Neural cell (in vitro differentiated cells): ENCODE results near the gene ZNF329. TPM values are rescaled to one million over a fixed set of nuclear protein-coding genes. Genes with fewer than 3 reads are reported as not detected.

Experiments used
- H2AFZ ChIP-seq: fragments of 200-600, 300-800 bp; sonication (generic), shearing (Covaris generic); 2 replicates; pipeline ENCODE4 v1.6.0; 2014; ENCODE audit warnings: low read depth, mild to moderate bottlenecking, antibody characterized with exemption, low read length, moderate library complexity
- H3F3A ChIP-seq: fragments of 200-600 bp; shearing (Covaris generic); 2 replicates; pipeline ENCODE4 v1.6.1; 2016; ENCODE audit warnings: mild to moderate bottlenecking, moderate library complexity, mixed read lengths, antibody characterized with exemption, low read length; ENCODE audit not compliant: insufficient read depth, poor library complexity, severe bottlenecking
- H3K27ac ChIP-seq: fragments of 200-600, 300-800 bp; sonication (generic), shearing (Covaris generic); 2 replicates; pipeline ENCODE4 v1.5.1; 2014; ENCODE audit warnings: mild to moderate bottlenecking, low read length, moderate library complexity
- H3K27me3 ChIP-seq: fragments of 300-800, 200-600 bp; sonication (generic), shearing (Covaris generic); 2 replicates; pipeline ENCODE4 v1.6.0; 2014; ENCODE audit warnings: mild to moderate bottlenecking, low read depth, low read length, moderate library complexity; ENCODE audit not compliant: insufficient read depth
- H3K36me3 ChIP-seq: fragments of 300-800, 200-600 bp; sonication (generic), shearing (Covaris generic); 2 replicates; pipeline ENCODE4 v1.5.1; 2014; ENCODE audit warnings: mild to moderate bottlenecking, antibody characterized with exemption, low read length, moderate library complexity; ENCODE audit not compliant: insufficient read depth
- H3K4me2 ChIP-seq: fragments of 300-800, 200-600 bp; sonication (generic), shearing (Covaris generic); 2 replicates; pipeline ENCODE4 v1.6.0; 2014; ENCODE audit warnings: mild to moderate bottlenecking, low read length
- H3K4me3 ChIP-seq: fragments of 300-800, 200-600 bp; sonication (generic), shearing (Covaris generic); 2 replicates; pipeline ENCODE4 v1.5.1; 2014; ENCODE audit warnings: mild to moderate bottlenecking, low read length, moderate library complexity
- H3K79me2 ChIP-seq: fragments of 200-600 bp; shearing (Covaris generic); replicated peaks from 2 replicates; pipeline ENCODE4 v1.6.0; 2014; ENCODE audit warnings: mild to moderate bottlenecking, low read length, moderate library complexity; ENCODE audit not compliant: insufficient read depth
- H3K9ac ChIP-seq: fragments of 300-800, 200-600 bp; sonication (generic), shearing (Covaris generic); 2 replicates; pipeline ENCODE4 v1.6.1; 2016; ENCODE audit warnings: mild to moderate bottlenecking, low read length, mixed read lengths
- H3K9me2 ChIP-seq: fragments of 200-600 bp; shearing (Covaris generic); 2 replicates; pipeline ENCODE4 v1.6.1; 2016; ENCODE audit warnings: mild to moderate bottlenecking, low read length, mixed read lengths; ENCODE audit not compliant: insufficient read depth
- H3K9me3 ChIP-seq: fragments of 200-600, 300-800 bp; sonication (generic), shearing (Covaris generic); 2 replicates; pipeline ENCODE4 v1.6.1; 2016; ENCODE audit warnings: mild to moderate bottlenecking, mixed run types, low read length, moderate library complexity, mixed read lengths
- H4K20me1 ChIP-seq: fragments of 200-600 bp; shearing (Covaris generic); 2 replicates; pipeline ENCODE4 v1.6.1; 2016; ENCODE audit warnings: mild to moderate bottlenecking, mixed run types; ENCODE audit not compliant: insufficient read depth
- CTCF ChIP-seq: fragments of 450-650 bp; IDR thresholded peaks from 2 replicates; pipeline ENCODE4 v1.5.1; 2014; ENCODE audit warnings: antibody characterized with exemption, mild to moderate bottlenecking, moderate library complexity; ENCODE audit not compliant: poor library complexity, severe bottlenecking
- EP300 ChIP-seq: fragments of 450-650 bp; conservative IDR thresholded peaks from 2 replicates; pipeline ENCODE4 v1.6.1; 2014; ENCODE audit warnings: antibody characterized with exemption, mild to moderate bottlenecking, moderate library complexity; ENCODE audit not compliant: poor library complexity, severe bottlenecking
- EZH2 ChIP-seq: fragments of 200-600, 300-800 bp; shearing (Covaris generic), sonication (generic); IDR thresholded peaks from 2 replicates; pipeline ENCODE4 v1.6.1; 2014; ENCODE audit warnings: antibody characterized with exemption, low read length, borderline replicate concordance, mild to moderate bottlenecking; ENCODE audit not compliant: insufficient read depth, poor library complexity, severe bottlenecking
- MXI1 ChIP-seq: fragments of 450-650 bp; conservative IDR thresholded peaks from 2 replicates; pipeline ENCODE4 v1.6.1; 2014; ENCODE audit warnings: antibody characterized with exemption, mild to moderate bottlenecking; ENCODE audit not compliant: poor library complexity, severe bottlenecking
- POLR2AphosphoS5 ChIP-seq: IDR thresholded peaks from 2 replicates; pipeline ENCODE4 v1.6.1; 2012
- RAD21 ChIP-seq: fragments of 450-650 bp; conservative IDR thresholded peaks from 2 replicates; pipeline ENCODE4 v1.6.1; 2014; ENCODE audit warnings: antibody characterized with exemption, mild to moderate bottlenecking, moderate library complexity
- SMC3 ChIP-seq: fragments of 450-650 bp; conservative IDR thresholded peaks from 2 replicates; pipeline ENCODE4 v1.6.1; 2014; ENCODE audit warnings: antibody characterized with exemption, mild to moderate bottlenecking, moderate library complexity; ENCODE audit not compliant: poor library complexity
- TAF1 ChIP-seq: IDR thresholded peaks from 2 replicates; pipeline ENCODE4 v1.6.1; 2012; ENCODE audit warnings: low read depth
- polyA plus RNA-seq: library from polyadenylated mRNA; depleted of rRNA; stranded (reverse); fragments of >200 nt; gene quantifications from 2 replicates; pipeline ENCODE4 v1.2.3, GENCODE V29; 2014
- TF ChIP-seq, protein P1 (sequence below): IDR thresholded peaks from 2 replicates; pipeline ENCODE4 v1.6.1; 2012; ENCODE audit warnings: borderline replicate concordance

The ZNF329 gene
- polyA plus RNA-seq, 1 donor from 2014 or later = 20.6 TPM

- no peak for TF ChIP-seq TAF1
- no peak for TF ChIP-seq MXI1
- TF ChIP-seq POLR2AphosphoS5 = no peak
Observed at GRCh38 chr19:58091251-58091995, 59.2 kb downstream of the ZNF329 start (continued).

GRCh38 chr19:58089846-58090245 lies 60.7 kb downstream of the ZNF329 start:
- Histone ChIP-seq H3K79me2 (peaks cover 5% of the 10 kb centered on the region), H4K20me1 (no peaks in the 10 kb centered on the region), H3K36me3 (peaks cover 22% of the 10 kb centered on the region), H3K27me3 (no peaks in the 10 kb centered on the region), H3K27ac (no peak overlapping the region), H3K9me3 (peaks cover 34% of the 10 kb centered on the region), H3K4me3 (no peak overlapping the region), H3K4me2 (no peak overlapping the region), H2AFZ (no peak overlapping the region), H3K9me2 (no peaks in the 10 kb centered on the region), H3F3A (no peaks in the 10 kb centered on the region), H3K9ac (no peak overlapping the region)
- TF ChIP-seq RAD21 (no peak), EZH2 (no peak), POLR2AphosphoS5 (no peak), CTCF (no peak), TAF1 (no peak), MXI1 (no peak), SMC3 (no peak), EP300 (no peak)
- TF ChIP-seq, protein P1, sequence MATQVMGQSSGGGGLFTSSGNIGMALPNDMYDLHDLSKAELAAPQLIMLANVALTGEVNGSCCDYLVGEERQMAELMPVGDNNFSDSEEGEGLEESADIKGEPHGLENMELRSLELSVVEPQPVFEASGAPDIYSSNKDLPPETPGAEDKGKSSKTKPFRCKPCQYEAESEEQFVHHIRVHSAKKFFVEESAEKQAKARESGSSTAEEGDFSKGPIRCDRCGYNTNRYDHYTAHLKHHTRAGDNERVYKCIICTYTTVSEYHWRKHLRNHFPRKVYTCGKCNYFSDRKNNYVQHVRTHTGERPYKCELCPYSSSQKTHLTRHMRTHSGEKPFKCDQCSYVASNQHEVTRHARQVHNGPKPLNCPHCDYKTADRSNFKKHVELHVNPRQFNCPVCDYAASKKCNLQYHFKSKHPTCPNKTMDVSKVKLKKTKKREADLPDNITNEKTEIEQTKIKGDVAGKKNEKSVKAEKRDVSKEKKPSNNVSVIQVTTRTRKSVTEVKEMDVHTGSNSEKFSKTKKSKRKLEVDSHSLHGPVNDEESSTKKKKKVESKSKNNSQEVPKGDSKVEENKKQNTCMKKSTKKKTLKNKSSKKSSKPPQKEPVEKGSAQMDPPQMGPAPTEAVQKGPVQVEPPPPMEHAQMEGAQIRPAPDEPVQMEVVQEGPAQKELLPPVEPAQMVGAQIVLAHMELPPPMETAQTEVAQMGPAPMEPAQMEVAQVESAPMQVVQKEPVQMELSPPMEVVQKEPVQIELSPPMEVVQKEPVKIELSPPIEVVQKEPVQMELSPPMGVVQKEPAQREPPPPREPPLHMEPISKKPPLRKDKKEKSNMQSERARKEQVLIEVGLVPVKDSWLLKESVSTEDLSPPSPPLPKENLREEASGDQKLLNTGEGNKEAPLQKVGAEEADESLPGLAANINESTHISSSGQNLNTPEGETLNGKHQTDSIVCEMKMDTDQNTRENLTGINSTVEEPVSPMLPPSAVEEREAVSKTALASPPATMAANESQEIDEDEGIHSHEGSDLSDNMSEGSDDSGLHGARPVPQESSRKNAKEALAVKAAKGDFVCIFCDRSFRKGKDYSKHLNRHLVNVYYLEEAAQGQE = no peak

DNA sequence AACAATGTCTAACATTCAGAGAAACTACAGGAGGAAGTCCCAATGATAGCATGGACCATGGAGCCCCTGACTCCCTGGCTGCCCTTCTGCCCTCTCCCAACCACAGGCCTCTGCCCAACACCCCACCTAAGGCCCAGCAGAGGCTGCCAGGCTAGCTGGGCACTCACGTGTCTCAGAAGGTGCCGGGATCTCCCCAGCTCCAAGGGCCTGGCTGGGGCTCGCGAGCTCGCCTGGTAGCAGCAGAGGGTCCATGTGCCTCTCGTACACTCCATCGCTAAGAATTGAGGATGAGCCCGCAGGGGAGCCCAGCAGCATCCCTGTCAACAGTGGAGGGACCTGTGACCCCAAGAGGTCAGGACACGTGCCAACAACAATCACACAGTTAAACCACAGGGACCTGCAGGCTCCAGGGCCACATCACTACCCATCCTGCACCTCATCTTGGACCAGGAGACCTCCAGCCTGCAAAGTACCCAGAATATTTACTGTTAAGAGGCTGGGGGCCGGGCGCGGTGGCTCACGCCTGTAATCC lies 62.0 kb downstream of the ZNF329 start:
- no peak overlapping the region for H3K9ac ChIP-seq
- no peaks in the 10 kb centered on the region for H3K27me3 ChIP-seq
- H3K27ac ChIP-seq = no peak overlapping the region
- H2AFZ ChIP-seq = no peak overlapping the region
- H3K36me3 ChIP-seq = peaks cover 30% of the 10 kb centered on the region
- H3K9me2 ChIP-seq = no peaks in the 10 kb centered on the region
- H3K4me3 ChIP-seq = no peak overlapping the region
- no peaks in the 10 kb centered on the region for H3F3A ChIP-seq
- H4K20me1 ChIP-seq = no peaks in the 10 kb centered on the region
- no peak overlapping the region for H3K4me2 ChIP-seq
- H3K9me3 ChIP-seq = peaks cover 38% of the 10 kb centered on the region
- peaks cover 3% of the 10 kb centered on the region for H3K79me2 ChIP-seq
- TF ChIP-seq, protein P1 = no peak
- TF ChIP-seq CTCF (no peak), EP300 (no peak), POLR2AphosphoS5 (no peak)
